ENCODE measurements around the gene VPS33B.
A peak's percentile ranks its signal among the peaks of the same experiment; 100 is the strongest.
"Not testable (repeated sequence)": the region's sequence is repeated elsewhere in the genome, so short reads cannot be mapped to it uniquely, and the experiment has no call there.

The VPS33B gene
- total RNA-seq = 4.3 to 6.9 (median 5.2) reads per million in 4 experiments

GRCh38 chr15:91022075-91022831 is at the start of gene VPS33B:
Gene VPS33B (minus strand): TSS chr15:91022594. CDS start chr15:91022249, 345 bp downstream.
- peak; percentile 72 for DNase-seq

GRCh38 chr15:91072161-91072560 is 49.8 kb upstream of the VPS33B start:
- no peak for DNase-seq

GRCh38 chr15:91070872-91071271 is 48.5 kb upstream of the VPS33B start:
- DNase-seq = no peak

- no peak for DNase-seq
Observed at GRCh38 chr15:91068966-91069365, 46.6 kb upstream of the VPS33B start.

- DNase-seq = no peak
Observed at GRCh38 chr15:91068436-91068835, 46.0 kb upstream of the VPS33B start.

GRCh38 chr15:91067036-91067435 is 44.6 kb upstream of the VPS33B start:
- no peak for DNase-seq

GRCh38 chr15:91065505-91065904 is 43.1 kb upstream of the VPS33B start:
- DNase-seq = no peak

GRCh38 chr15:91061997-91062396 is 39.6 kb upstream of the VPS33B start:
- no peak for DNase-seq

- DNase-seq = no peak
Observed at GRCh38 chr15:91061230-91061629, 38.8 kb upstream of the VPS33B start.

GRCh38 chr15:91055548-91056331 is 33.3 kb upstream of the VPS33B start:
- DNase-seq = peak; percentile 1

GRCh38 chr15:91054816-91055215 is 32.4 kb upstream of the VPS33B start:
- DNase-seq = no peak

GRCh38 chr15:91051248-91051647 is 28.9 kb upstream of the VPS33B start:
- no peak for DNase-seq

GRCh38 chr15:91050128-91050455 is 27.7 kb upstream of the VPS33B start:
- DNase-seq = no peak

GRCh38 chr15:91049378-91050127 is 27.2 kb upstream of the VPS33B start:
- peak; percentile 3 for DNase-seq

GRCh38 chr15:91047545-91048199 is 25.3 kb upstream of the VPS33B start:
- no peak for DNase-seq

GRCh38 chr15:91046056-91046455 is 23.7 kb upstream of the VPS33B start:
- DNase-seq = not testable (repeated sequence)

GRCh38 chr15:91045065-91045464 is 22.7 kb upstream of the VPS33B start:
- DNase-seq = no peak

- DNase-seq = no peak
Observed at GRCh38 chr15:91043202-91043874, 20.9 kb upstream of the VPS33B start.

GRCh38 chr15:91040856-91041255 is 18.5 kb upstream of the VPS33B start:
- DNase-seq = no peak

- no peak for DNase-seq
Observed at GRCh38 chr15:91039996-91040395, 17.6 kb upstream of the VPS33B start.

- DNase-seq = peak; percentile 21
Observed at GRCh38 chr15:91032919-91033803, 10.8 kb upstream of the VPS33B start.

All from effector CD8-positive, alpha-beta T cell (primary cell).